GM18508 (cell line): ENCODE results near the gene ZNF625.
"Not testable (repeated sequence)": the region's sequence is repeated elsewhere in the genome, so short reads cannot be mapped to it uniquely, and the experiment has no call there.

Experiments
- ATAC-seq: cut with Tn5 transposase; IDR thresholded peaks from one replicate; pipeline ENCODE4 v1.9.1; 2021; ENCODE audit warnings: moderate number of reproducible peaks; ENCODE audit not compliant: insufficient read depth, unreplicated experiment

The ZNF625 gene

GRCh38 chr19:12139269-12139668 lies 17.3 kb downstream of the ZNF625 start:
- ATAC-seq, result no peak

- ATAC-seq, result no peak
Measured at GRCh38 chr19:12137221-12137940, 19.2 kb downstream of the ZNF625 start.

- ATAC-seq, result no peak
Measured at GRCh38 chr19:12133069-12133468, 23.5 kb downstream of the ZNF625 start.

GRCh38 chr19:12126707-12127106 lies 29.8 kb downstream of the ZNF625 start:
- no peak for ATAC-seq

- no peak for ATAC-seq
Measured at GRCh38 chr19:12117201-12117970, 39.1 kb downstream of the ZNF625 start.

- no peak for ATAC-seq
Measured at GRCh38 chr19:12113121-12113520, 43.4 kb downstream of the ZNF625 start.

GRCh38 chr19:12112701-12113100 lies 43.8 kb downstream of the ZNF625 start:
- ATAC-seq, result no peak

- ATAC-seq, result no peak
Measured at GRCh38 chr19:12111943-12112637, 44.4 kb downstream of the ZNF625 start.

- no peak for ATAC-seq
Measured at GRCh38 chr19:12111176-12111575, 45.4 kb downstream of the ZNF625 start.

GRCh38 chr19:12103909-12104308 lies 52.6 kb downstream of the ZNF625 start:
- not testable (repeated sequence) for ATAC-seq

- no peak for ATAC-seq
Measured at GRCh38 chr19:12098040-12098439, 58.5 kb downstream of the ZNF625 start.

GRCh38 chr19:12095111-12095790 lies 61.3 kb downstream of the ZNF625 start:
- no peak for ATAC-seq
